Measurements from ENCODE around the gene C1QA.

DNA sequence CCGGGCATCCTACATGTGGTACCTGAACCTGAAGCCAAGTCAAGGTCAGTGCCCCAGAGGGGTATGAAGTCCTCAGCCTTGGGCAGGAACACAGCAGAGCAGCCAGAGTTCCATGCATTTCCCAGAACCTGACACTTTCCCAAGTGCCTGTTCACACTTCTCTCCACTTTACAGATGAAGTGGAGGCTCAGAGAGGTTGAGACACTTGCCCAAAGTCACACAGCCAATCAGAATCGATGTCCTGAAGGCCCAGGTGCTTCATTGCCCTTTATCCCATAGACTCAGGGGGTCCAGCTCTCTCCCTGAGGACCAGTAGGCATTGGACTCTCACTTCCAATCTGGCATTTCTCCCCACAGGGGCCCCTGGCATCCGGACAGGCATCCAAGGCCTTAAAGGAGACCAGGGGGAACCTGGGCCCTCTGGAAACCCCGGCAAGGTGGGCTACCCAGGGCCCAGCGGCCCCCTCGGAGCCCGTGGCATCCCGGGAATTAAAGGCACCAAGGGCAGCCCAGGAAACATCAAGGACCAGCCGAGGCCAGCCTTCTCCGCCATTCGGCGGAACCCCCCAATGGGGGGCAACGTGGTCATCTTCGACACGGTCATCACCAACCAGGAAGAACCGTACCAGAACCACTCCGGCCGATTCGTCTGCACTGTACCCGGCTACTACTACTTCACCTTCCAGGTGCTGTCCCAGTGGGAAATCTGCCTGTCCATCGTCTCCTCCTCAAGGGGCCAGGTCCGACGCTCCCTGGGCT, 2.2 kb downstream of the C1QA start:
- TF ChIP-seq, protein P1, sequence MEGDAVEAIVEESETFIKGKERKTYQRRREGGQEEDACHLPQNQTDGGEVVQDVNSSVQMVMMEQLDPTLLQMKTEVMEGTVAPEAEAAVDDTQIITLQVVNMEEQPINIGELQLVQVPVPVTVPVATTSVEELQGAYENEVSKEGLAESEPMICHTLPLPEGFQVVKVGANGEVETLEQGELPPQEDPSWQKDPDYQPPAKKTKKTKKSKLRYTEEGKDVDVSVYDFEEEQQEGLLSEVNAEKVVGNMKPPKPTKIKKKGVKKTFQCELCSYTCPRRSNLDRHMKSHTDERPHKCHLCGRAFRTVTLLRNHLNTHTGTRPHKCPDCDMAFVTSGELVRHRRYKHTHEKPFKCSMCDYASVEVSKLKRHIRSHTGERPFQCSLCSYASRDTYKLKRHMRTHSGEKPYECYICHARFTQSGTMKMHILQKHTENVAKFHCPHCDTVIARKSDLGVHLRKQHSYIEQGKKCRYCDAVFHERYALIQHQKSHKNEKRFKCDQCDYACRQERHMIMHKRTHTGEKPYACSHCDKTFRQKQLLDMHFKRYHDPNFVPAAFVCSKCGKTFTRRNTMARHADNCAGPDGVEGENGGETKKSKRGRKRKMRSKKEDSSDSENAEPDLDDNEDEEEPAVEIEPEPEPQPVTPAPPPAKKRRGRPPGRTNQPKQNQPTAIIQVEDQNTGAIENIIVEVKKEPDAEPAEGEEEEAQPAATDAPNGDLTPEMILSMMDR (tag by site-specific recombination; IDR thresholded peaks at IDR 0.05), result no peak
- TF ChIP-seq ZNF621 (tag by site-specific recombination; IDR thresholded peaks at IDR 0.05) (no peak), ZFP41 (tag by site-specific recombination; IDR thresholded peaks at IDR 0.05; ENCODE audit: borderline replicate concordance) (no peak), PBX3 (CRISPR knock-in tag; IDR thresholded peaks at IDR 0.05) (no peak), ZSCAN23 (tag by site-specific recombination; IDR thresholded peaks at IDR 0.05) (no peak), ZNF654 (tag by site-specific recombination; IDR thresholded peaks at IDR 0.05; ENCODE audit: low read depth) (no peak), ZNF777 (tag by site-specific recombination; IDR thresholded peaks at IDR 0.05; ENCODE audit: borderline replicate concordance) (no peak)
- TF ChIP-seq, protein P2, sequence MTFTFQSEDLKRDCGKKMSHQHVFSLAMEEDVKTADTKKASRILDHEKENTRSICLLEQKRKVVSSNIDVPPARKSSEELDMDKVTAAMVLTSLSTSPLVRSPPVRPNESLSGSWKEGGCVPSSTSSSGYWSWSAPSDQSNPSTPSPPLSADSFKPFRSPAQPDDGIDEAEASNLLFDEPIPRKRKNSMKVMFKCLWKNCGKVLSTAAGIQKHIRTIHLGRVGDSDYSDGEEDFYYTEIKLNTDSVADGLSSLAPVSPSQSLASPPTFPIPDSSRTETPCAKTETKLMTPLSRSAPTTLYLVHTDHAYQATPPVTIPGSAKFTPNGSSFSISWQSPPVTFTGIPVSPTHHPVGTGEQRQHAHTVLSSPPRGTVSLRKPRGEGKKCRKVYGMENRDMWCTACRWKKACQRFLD (tag by site-specific recombination; IDR thresholded peaks at IDR 0.05), result no peak

Data from HEK293 (cell line).